ENCODE data around the gene CCDC192. TPM values are rescaled to one million over a fixed set of nuclear protein-coding genes. Genes with fewer than 3 reads are reported as not detected.

The CCDC192 gene
- polyA plus RNA-seq, 1 donor from 2014 or later: not detected

DNA sequence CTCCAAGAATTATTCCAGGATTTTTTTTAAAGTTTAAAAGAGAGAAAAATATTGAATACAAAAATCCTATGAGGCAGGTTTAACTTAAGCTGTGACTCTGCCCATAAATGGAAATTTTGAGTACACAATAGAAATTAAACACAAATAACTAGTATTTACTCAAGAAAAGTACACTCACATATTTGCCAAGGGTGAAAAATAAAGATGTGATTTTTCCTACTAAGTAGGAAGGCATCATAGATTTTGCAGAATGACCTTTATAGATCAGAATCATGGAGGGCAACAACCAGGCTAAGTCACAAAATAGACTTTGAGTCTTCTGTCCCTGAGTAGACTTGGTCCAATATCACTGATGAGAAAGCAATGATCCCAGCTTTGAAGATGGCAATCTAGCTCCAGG lies 277.7 kb downstream of the CCDC192 start:
- Histone ChIP-seq H3K9me3 (ENCODE audit: low read length) (no peaks in the 10 kb centered on the region), H3K9ac (ENCODE audit: low read length) (no peak overlapping the region), H3K9me2 (ENCODE audit: insufficient read depth, low read length) (no peaks in the 10 kb centered on the region), H3F3A (ENCODE audit: insufficient read depth, low read length, poor library complexity, severe bottlenecking) (no peaks in the 10 kb centered on the region), H3K27ac (ENCODE audit: low read length) (no peak overlapping the region), H3K36me3 (ENCODE audit: insufficient read depth, low read length) (no peaks in the 10 kb centered on the region), H3K4me3 (ENCODE audit: low read length) (no peak overlapping the region), H4K20me1 (ENCODE audit: insufficient read depth) (no peaks in the 10 kb centered on the region), H3K27me3 (ENCODE audit: insufficient read depth, low read depth, low read length) (no peaks in the 10 kb centered on the region), H3K79me2 (replicated peaks; ENCODE audit: insufficient read depth, low read length) (no peaks in the 10 kb centered on the region), H3K4me2 (ENCODE audit: low read length) (no peak overlapping the region), H2AFZ (ENCODE audit: low read depth, low read length) (no peak overlapping the region)
- TF ChIP-seq TAF1 (IDR thresholded peaks at IDR 0.05; ENCODE audit: low read depth): no peak
- TF ChIP-seq EZH2 (IDR thresholded peaks at IDR 0.05; ENCODE audit: borderline replicate concordance, insufficient read depth, low read length, poor library complexity, severe bottlenecking): no peak
- TF ChIP-seq RAD21 (conservative IDR thresholded peaks at IDR 0.05): no peak
- no peak for TF ChIP-seq SMC3 (conservative IDR thresholded peaks at IDR 0.05; ENCODE audit: poor library complexity)
- no peak for TF ChIP-seq MXI1 (conservative IDR thresholded peaks at IDR 0.05; ENCODE audit: poor library complexity, severe bottlenecking)

- Histone ChIP-seq H3K9me2 (ENCODE audit: insufficient read depth, low read length) (no peaks in the 10 kb centered on the region), H3K4me2 (ENCODE audit: low read length) (no peak overlapping the region), H3K79me2 (replicated peaks; ENCODE audit: insufficient read depth, low read length) (no peaks in the 10 kb centered on the region), H3K27ac (ENCODE audit: low read length) (no peak overlapping the region), H3K9me3 (ENCODE audit: low read length) (no peaks in the 10 kb centered on the region), H3K36me3 (ENCODE audit: insufficient read depth, low read length) (no peaks in the 10 kb centered on the region), H3K27me3 (ENCODE audit: insufficient read depth, low read depth, low read length) (no peaks in the 10 kb centered on the region), H2AFZ (ENCODE audit: low read depth, low read length) (no peak overlapping the region), H3K4me3 (ENCODE audit: low read length) (no peak overlapping the region), H3F3A (ENCODE audit: insufficient read depth, low read length, poor library complexity, severe bottlenecking) (no peaks in the 10 kb centered on the region), H3K9ac (ENCODE audit: low read length) (no peak overlapping the region), H4K20me1 (ENCODE audit: insufficient read depth) (no peaks in the 10 kb centered on the region)
- TF ChIP-seq EZH2 (IDR thresholded peaks at IDR 0.05; ENCODE audit: borderline replicate concordance, insufficient read depth, low read length, poor library complexity, severe bottlenecking) (no peak), CTCF (IDR thresholded peaks at IDR 0.05; ENCODE audit: poor library complexity, severe bottlenecking) (no peak), EP300 (conservative IDR thresholded peaks at IDR 0.05; ENCODE audit: poor library complexity, severe bottlenecking) (no peak), TAF1 (IDR thresholded peaks at IDR 0.05; ENCODE audit: low read depth) (no peak), SMC3 (conservative IDR thresholded peaks at IDR 0.05; ENCODE audit: poor library complexity) (no peak), MXI1 (conservative IDR thresholded peaks at IDR 0.05; ENCODE audit: poor library complexity, severe bottlenecking) (no peak), POLR2AphosphoS5 (IDR thresholded peaks at IDR 0.05) (no peak), REST (IDR thresholded peaks at IDR 0.05; ENCODE audit: borderline replicate concordance) (no peak), RAD21 (conservative IDR thresholded peaks at IDR 0.05) (no peak)
These were observed 278.3 kb downstream of the CCDC192 start for GRCh38 chr5:127981498-127981897.

All from neural cell (in vitro differentiated cells).